Naive thymus-derived CD4-positive, alpha-beta T cell (primary cell): Measurements from ENCODE around the gene APMAP. TPM values are rescaled to one million over a fixed set of nuclear protein-coding genes. Genes with fewer than 3 reads are reported as not detected.
A peak's percentile ranks its signal among the peaks of the same experiment; 100 is the strongest.

Experiments used
- ATAC-seq: fragments of 150-1000 bp; cut with Tn5 transposase; 2 replicates; pipeline ENCODE4 v1.10.0; 2021; ENCODE audit warnings: mild to moderate bottlenecking, moderate library complexity
- CTCF ChIA-PET: fragments of 350-600 bp; sonication (Branson Sonifier 250); formaldehyde crosslinking; loops from one replicate; lab custom pipeline; 2021; ENCODE audit warnings: antibody characterized with exemption; lab: Charles Lee
- POLR2A ChIA-PET: fragments of 350-600 bp; sonication (Branson Sonifier 250); formaldehyde crosslinking; loops from one replicate; lab custom pipeline; 2021; ENCODE audit warnings: antibody characterized with exemption, inconsistent platforms; lab: Charles Lee
- DNase-seq, 9 donors: peaks; one replicate each; pipeline versions ENCODE4 v3.0.0 to v3.0.0-alpha.2; 2020 to 2022; ENCODE audit warnings: mixed read lengths in 1 of 9
- H3K27ac ChIP-seq: one replicate; pipeline ENCODE4 v1.7.0; 2013; ENCODE audit warnings: mild to moderate bottlenecking, low read depth, low read length, moderate library complexity
- H3K27me3 ChIP-seq, 2 donors: one replicate each; pipeline ENCODE4 v1.7.0; 2013; ENCODE audit warnings: low read length in 2 of 2, mild to moderate bottlenecking in 2 of 2, moderate library complexity in 2 of 2; ENCODE audit not compliant: control insufficient read depth in 2 of 2, insufficient read depth in 2 of 2
- H3K36me3 ChIP-seq, 3 experiments: 1 replicate in 2 of 3; 2 replicates in 1 of 3; pipeline ENCODE4 v1.7.0; 2013; ENCODE audit warnings: low read length in 3 of 3, mild to moderate bottlenecking in 3 of 3, moderate library complexity in 1 of 3; ENCODE audit not compliant: insufficient read depth in 3 of 3, control insufficient read depth in 2 of 3
- H3K4me1 ChIP-seq, 2 donors: one replicate each; pipeline ENCODE4 v1.7.0; 2013; ENCODE audit warnings: low read length in 2 of 2, mild to moderate bottlenecking in 2 of 2, moderate library complexity in 1 of 2; ENCODE audit not compliant: control insufficient read depth in 2 of 2, insufficient read depth in 2 of 2
- H3K4me3 ChIP-seq: 2 replicates; pipeline ENCODE4 v1.7.0; 2013; ENCODE audit warnings: mild to moderate bottlenecking, low read length
- H3K9me3 ChIP-seq, 3 experiments: 1 replicate in 2 of 3; 2 replicates in 1 of 3; pipeline ENCODE4 v1.7.0; 2013; ENCODE audit warnings: low read length in 3 of 3; ENCODE audit not compliant: control insufficient read depth in 2 of 3
- H3K27ac Mint-ChIP-seq, 9 donors: one replicate each; pipeline ENCODE4 v1.8.0; 2020 to 2022; ENCODE audit warnings: mixed read lengths in 9 of 9, mild to moderate bottlenecking in 8 of 9, moderate library complexity in 5 of 9, inconsistent platforms in 2 of 9
- H3K27me3 Mint-ChIP-seq, 5 donors: one replicate each; pipeline ENCODE4 v1.8.0; 2021 to 2022; ENCODE audit warnings: mixed read lengths in 5 of 5, mild to moderate bottlenecking in 1 of 5
- H3K36me3 Mint-ChIP-seq, 5 donors: one replicate each; pipeline ENCODE4 v1.8.0; 2020 to 2022; ENCODE audit warnings: mixed read lengths in 5 of 5, mild to moderate bottlenecking in 3 of 5, inconsistent platforms in 1 of 5
- H3K4me1 Mint-ChIP-seq, 7 donors: one replicate each; pipeline ENCODE4 v1.8.0; 2020 to 2022; ENCODE audit warnings: mixed read lengths in 7 of 7, mild to moderate bottlenecking in 3 of 7, inconsistent platforms in 1 of 7
- H3K4me3 Mint-ChIP-seq, 10 donors: one replicate each; pipeline ENCODE4 v1.8.0; 2020 to 2022; ENCODE audit warnings: mild to moderate bottlenecking in 10 of 10, mixed read lengths in 10 of 10, moderate library complexity in 6 of 10, inconsistent platforms in 2 of 10
- H3K9me3 Mint-ChIP-seq, 11 donors: one replicate each; pipeline ENCODE4 v1.8.0; 2020 to 2022; ENCODE audit warnings: mixed read lengths in 11 of 11, mild to moderate bottlenecking in 4 of 11, inconsistent platforms in 1 of 11, moderate library complexity in 1 of 11
- intact Hi-C, 2 donors: fragments of 100-400 bp; cut with micrococcal nuclease; formaldehyde crosslinking; loops; one replicate each; pipeline ENCODE4 v1.15.1; 2023
- polyA plus RNA-seq, 2 donors: library from polyadenylated mRNA; unstranded; fragments of 300-500 nt; fragmentation: Illumina TruSeq; gene quantifications; one replicate each; pipeline ENCODE4 v1.2.3, GENCODE V29; 2021
- total RNA-seq, 6 experiments: library from RNA in 5 of 6; stranded (reverse) in 5 of 6; gene quantifications; 1 replicate in 5 of 6; 2 replicates in 1 of 6; pipeline ENCODE4 v1.2.3 and lab custom pipeline; 2021 to 2026

APMAP gene
- total and polyA plus RNA-seq, 7 experiments from 2014 or later, result 28.2 to 74.6 (median 41.4) TPM

DNA sequence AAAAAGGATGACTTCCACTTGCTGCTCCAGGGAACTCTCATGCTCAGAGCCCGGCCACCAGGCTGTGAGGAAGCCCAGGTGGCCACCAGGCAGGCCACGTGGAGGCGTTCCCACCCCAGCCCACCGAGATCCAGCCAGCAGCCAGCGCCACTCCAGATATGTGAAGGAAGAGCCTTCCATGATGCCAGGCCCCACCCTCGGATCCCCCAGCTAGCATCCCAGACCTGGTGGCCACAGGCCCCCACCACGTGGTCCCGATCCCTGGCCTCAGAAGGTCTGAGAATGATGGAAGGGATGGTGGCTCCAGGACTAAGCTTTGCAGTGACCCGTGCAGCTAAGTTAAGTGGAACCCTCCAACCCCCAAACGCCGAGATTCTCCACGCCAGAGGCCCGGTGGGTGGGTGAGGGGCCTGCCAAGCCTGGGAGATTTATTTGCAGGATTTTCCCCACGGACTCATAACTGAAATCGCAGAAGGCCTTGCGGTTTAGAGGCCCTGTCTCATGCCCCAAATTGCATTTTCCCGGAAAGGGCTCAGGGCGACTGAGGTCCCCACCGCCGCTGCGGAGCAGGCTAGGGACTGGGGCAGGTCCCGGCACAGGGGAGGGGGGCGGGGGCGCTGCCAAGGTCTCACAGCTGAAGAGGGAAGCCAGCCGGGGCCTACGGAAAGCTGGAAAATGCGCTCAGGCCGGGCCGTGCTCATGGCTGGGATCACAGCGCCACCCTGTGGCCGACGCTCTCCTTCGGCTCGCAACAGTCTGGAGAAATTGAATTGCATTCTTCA lies 74.6 kb downstream of the APMAP start:
- no peak overlapping the region for H3K4me3 Mint-ChIP-seq
- H3K9me3 Mint-ChIP-seq, result peaks cover 0 to 10% (median 3%) of the 10 kb centered on the region in 11 donors
- Histone ChIP-seq H3K27me3 (no peaks in the 10 kb centered on the region), H3K4me1 (peaks cover 0 to 4% of the 10 kb centered on the region in 2 donors), H3K36me3 (no peaks in the 10 kb centered on the region), H3K9me3 (no peaks in the 10 kb centered on the region), H3K27ac (no peak overlapping the region), H3K4me3 (no peak overlapping the region)
- ChIA-PET POLR2A (no interaction called here), CTCF (interaction anchor here (0.6 to 2.8 kb wide), 3 partner anchors 392 to 980 kb away, joined by 3 to 12 read pairs (median 3); no protein-coding TSS in a partner anchor)
- intact Hi-C loops, result loop anchor here (1.0 to 10.0 kb wide), 7 partner anchors 183 to 1251 kb away; no protein-coding TSS in a partner anchor
- DNase-seq (peak in 7 of 9 donors; percentile 18 to 62 (median 26)), ATAC-seq (peak; percentile 79)
- H3K27ac Mint-ChIP-seq, result peak overlapping the region in 2 of 9 donors; percentile 5 to 51
- H3K27me3 Mint-ChIP-seq, result peaks cover 0 to 16% (median 8%) of the 10 kb centered on the region in 5 donors
- peaks cover 0 to 7% (median 4%) of the 10 kb centered on the region in 5 donors for H3K36me3 Mint-ChIP-seq
- H3K4me1 Mint-ChIP-seq, result peaks cover 0 to 9% (median 4%) of the 10 kb centered on the region in 7 donors

DNA sequence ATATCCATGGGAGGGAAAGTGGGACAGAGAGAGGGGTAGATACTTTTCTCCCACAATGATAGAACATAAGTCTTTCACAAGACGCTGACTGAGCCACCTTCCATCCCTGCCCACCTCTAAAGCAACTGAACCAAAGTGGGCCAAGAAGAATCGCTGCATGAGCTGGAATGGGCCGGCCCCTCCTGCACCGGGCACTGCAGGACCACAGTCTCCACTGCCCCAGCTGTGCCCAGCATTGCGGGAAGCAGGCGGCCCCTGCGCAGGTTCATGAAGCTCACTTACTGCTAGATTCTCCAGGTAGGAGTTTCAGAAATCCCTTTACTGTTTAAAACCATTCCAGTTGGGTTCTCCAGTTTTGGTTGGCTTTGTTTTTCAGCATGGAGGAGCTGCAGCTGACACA lies 75.5 kb downstream of the APMAP start:
- POLR2A ChIA-PET, result no interaction called here
- ATAC-seq, result no peak
- CTCF ChIA-PET, result interaction anchor here (2.8 kb wide), 1 partner anchor 979 kb away, joined by 12 read pairs; no protein-coding TSS in a partner anchor
- peaks cover 0 to 10% (median 3%) of the 10 kb centered on the region in 11 donors for H3K9me3 Mint-ChIP-seq
- H3K27ac Mint-ChIP-seq, result no peak overlapping the region
- Histone ChIP-seq H3K36me3 (no peaks in the 10 kb centered on the region), H3K4me3 (no peak overlapping the region), H3K4me1 (peaks cover 0 to 4% of the 10 kb centered on the region in 2 donors), H3K9me3 (no peaks in the 10 kb centered on the region), H3K27ac (no peak overlapping the region), H3K27me3 (no peaks in the 10 kb centered on the region)
- intact Hi-C loops, result loop anchor here (5.0 to 10.0 kb wide), 3 partner anchors 182 to 1250 kb away; no protein-coding TSS in a partner anchor
- peaks cover 0 to 16% (median 8%) of the 10 kb centered on the region in 5 donors for H3K27me3 Mint-ChIP-seq
- H3K4me3 Mint-ChIP-seq, result no peak overlapping the region
- peaks cover 0 to 6% (median 4%) of the 10 kb centered on the region in 5 donors for H3K36me3 Mint-ChIP-seq
- peaks cover 0 to 9% (median 4%) of the 10 kb centered on the region in 7 donors for H3K4me1 Mint-ChIP-seq
- no peak for DNase-seq

DNA sequence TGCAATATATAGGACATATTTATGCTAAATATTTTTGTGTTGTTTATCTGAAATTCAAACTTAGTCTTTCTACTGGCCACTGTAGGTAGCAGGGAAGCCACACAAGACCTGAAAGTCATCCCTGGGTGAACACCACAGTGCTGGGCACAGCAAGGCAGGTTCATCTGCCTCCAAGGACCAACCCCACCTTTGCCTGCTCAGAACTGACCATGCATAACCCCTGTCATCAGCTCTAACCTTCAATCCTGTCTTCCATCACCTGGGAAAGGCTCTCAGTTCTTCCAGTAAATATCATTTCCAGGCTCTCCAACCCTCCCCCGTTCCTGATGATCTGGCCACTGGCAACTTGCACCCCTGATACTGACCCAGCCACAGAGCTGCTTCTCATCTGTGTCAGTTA lies 76.1 kb downstream of the APMAP start:
- CTCF ChIA-PET, result interaction anchor here (2.8 kb wide), 1 partner anchor 978 kb away, joined by 12 read pairs; no protein-coding TSS in a partner anchor
- POLR2A ChIA-PET, result no interaction called here
- H3K9me3 ChIP-seq, result no peaks in the 10 kb centered on the region
- H3K4me3 Mint-ChIP-seq, result no peak overlapping the region
- intact Hi-C loops, result loop anchor here (5.0 to 10.0 kb wide), 3 partner anchors 182 to 1249 kb away; no protein-coding TSS in a partner anchor
- no peak overlapping the region for H3K4me3 ChIP-seq
- peaks cover 0 to 3% (median 2%) of the 10 kb centered on the region in 5 donors for H3K36me3 Mint-ChIP-seq
- peaks cover 0 to 6% (median 1%) of the 10 kb centered on the region in 11 donors for H3K9me3 Mint-ChIP-seq
- H3K4me1 ChIP-seq, result peaks cover 0 to 4% of the 10 kb centered on the region in 2 donors
- peaks cover 0 to 14% (median 8%) of the 10 kb centered on the region in 5 donors for H3K27me3 Mint-ChIP-seq
- H3K36me3 ChIP-seq, result no peaks in the 10 kb centered on the region
- H3K4me1 Mint-ChIP-seq, result peaks cover 0 to 9% (median 4%) of the 10 kb centered on the region in 7 donors
- DNase-seq (no peak), ATAC-seq (no peak)
- H3K27ac Mint-ChIP-seq, result no peak overlapping the region
- H3K27me3 ChIP-seq, result no peaks in the 10 kb centered on the region
- H3K27ac ChIP-seq, result no peak overlapping the region

DNA sequence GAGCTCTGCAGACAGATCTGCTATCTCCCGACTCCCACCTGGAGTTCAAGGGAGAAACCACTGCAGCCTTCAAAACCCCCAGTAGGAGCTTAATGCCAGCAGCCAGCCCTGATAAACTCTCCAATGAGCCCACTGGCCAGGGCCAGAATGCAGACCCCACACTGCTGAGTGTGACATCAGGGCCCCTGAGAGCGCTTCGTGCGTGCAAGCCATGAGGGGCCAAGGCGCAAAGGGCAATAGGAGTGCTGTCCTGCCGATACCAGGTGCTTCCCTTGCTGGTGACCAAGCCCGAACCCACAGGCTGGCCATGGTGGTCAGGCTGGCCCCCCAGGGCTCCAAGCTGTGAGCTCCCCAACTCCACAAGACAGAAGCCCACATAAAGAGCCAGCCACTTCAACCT lies 76.7 kb downstream of the APMAP start:
- intact Hi-C loops, result loop anchor here (5.0 to 10.0 kb wide), 3 partner anchors 181 to 1249 kb away; no protein-coding TSS in a partner anchor
- no peak overlapping the region for H3K27ac ChIP-seq
- POLR2A ChIA-PET, result no interaction called here

DNA sequence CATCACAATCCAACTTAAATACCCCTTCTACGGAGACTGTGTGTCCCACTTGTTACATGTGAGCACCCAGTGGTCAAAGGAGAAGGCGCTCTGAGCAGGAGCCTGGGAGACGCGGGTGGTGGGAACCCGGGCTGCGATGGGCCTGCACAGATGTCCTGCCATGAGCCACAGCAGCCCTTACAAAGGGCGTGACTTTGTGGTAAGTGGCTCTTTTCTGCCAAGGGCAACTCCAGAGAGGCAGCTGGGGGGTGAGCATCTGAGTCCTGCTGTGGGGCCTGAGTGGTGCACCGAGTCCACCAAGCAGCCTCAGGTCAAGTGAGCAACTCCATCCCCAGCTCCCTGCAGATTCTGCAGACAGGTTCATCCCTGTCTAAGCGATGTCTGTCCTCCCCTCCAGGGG lies 77.1 kb downstream of the APMAP start:
- Histone ChIP-seq H3K4me3 (no peak overlapping the region), H3K9me3 (no peaks in the 10 kb centered on the region), H3K27me3 (no peaks in the 10 kb centered on the region), H3K27ac (no peak overlapping the region), H3K4me1 (peaks cover 0 to 4% of the 10 kb centered on the region in 2 donors), H3K36me3 (no peaks in the 10 kb centered on the region)
- intact Hi-C loops, result loop anchor here (5.0 to 10.0 kb wide), 3 partner anchors 181 to 1248 kb away; no protein-coding TSS in a partner anchor
- no peak overlapping the region for H3K27ac Mint-ChIP-seq
- ATAC-seq, result no peak
- H3K4me1 Mint-ChIP-seq, result peaks cover 0 to 9% (median 4%) of the 10 kb centered on the region in 7 donors
- peaks cover 0 to 11% (median 4%) of the 10 kb centered on the region in 5 donors for H3K27me3 Mint-ChIP-seq
- no peak for DNase-seq
- ChIA-PET POLR2A (no interaction called here), CTCF (no interaction called here)
- no peaks in the 10 kb centered on the region for H3K9me3 Mint-ChIP-seq
- H3K36me3 Mint-ChIP-seq, result no peaks in the 10 kb centered on the region
- H3K4me3 Mint-ChIP-seq, result no peak overlapping the region

More for the DNA sequence above, 76.7 kb downstream of the APMAP start:
- no peaks in the 10 kb centered on the region for H3K36me3 Mint-ChIP-seq
- peaks cover 0 to 11% (median 5%) of the 10 kb centered on the region in 5 donors for H3K27me3 Mint-ChIP-seq
- H3K4me1 Mint-ChIP-seq, result peaks cover 0 to 9% (median 4%) of the 10 kb centered on the region in 7 donors
- no peaks in the 10 kb centered on the region for H3K27me3 ChIP-seq
- DNase-seq (no peak), ATAC-seq (no peak)
- H3K36me3 ChIP-seq, result no peaks in the 10 kb centered on the region
- H3K9me3 Mint-ChIP-seq, result peaks cover 0 to 1% (median 0%) of the 10 kb centered on the region in 11 donors
- H3K9me3 ChIP-seq, result no peaks in the 10 kb centered on the region
- CTCF ChIA-PET, result interaction anchor here (2.8 kb wide), 1 partner anchor 978 kb away, joined by 12 read pairs; no protein-coding TSS in a partner anchor
- no peak overlapping the region for H3K4me3 Mint-ChIP-seq
- H3K27ac Mint-ChIP-seq, result no peak overlapping the region
- peaks cover 0 to 4% of the 10 kb centered on the region in 2 donors for H3K4me1 ChIP-seq
- H3K4me3 ChIP-seq, result no peak overlapping the region

DNA sequence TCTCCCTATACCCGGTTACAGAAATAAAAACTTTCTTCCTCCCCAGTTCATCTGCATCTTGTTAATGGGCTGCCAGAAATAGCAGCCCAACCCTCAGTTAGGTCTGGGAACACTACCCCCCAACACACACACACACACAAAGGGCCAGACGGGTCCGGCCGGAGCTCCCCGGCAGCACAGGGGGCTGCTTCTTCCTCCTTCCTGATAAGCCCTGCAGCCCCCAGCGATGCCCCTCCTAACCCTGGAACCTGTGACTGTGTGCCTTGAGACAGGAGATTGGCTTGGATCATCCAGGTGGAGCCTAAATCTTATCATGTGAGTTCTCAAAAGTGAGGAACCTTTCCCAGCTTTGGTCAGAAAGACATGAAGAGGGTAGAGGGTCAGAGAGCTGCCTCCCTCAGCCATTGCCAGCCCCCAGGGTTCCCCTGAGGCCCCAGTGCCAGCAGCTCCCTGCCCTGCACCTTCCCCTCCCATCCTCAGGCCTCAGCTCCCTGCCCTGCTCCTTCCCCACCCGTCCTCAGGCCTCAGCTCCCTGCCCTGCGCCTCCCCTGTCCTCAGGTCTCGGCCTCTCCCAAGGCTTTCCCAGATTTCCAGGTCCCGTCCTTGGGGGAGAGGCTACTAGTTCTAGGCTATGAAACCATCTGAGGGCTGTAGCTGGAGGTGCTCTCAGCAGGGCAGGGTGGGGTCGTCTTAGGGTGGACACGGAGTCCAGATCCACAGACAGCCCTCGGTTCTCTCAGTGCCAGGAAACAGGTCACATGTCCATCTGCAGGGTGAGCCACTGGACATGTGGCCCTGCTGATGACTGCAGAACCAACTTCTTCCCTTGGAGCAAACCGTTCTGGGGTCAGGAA lies 77.9 kb downstream of the APMAP start:
- Histone ChIP-seq H3K27ac (no peak overlapping the region), H3K4me3 (no peak overlapping the region), H3K4me1 (peaks cover 0 to 4% of the 10 kb centered on the region in 2 donors), H3K9me3 (no peaks in the 10 kb centered on the region), H3K36me3 (no peaks in the 10 kb centered on the region), H3K27me3 (no peaks in the 10 kb centered on the region)
- H3K27ac Mint-ChIP-seq, result no peak overlapping the region
- peaks cover 0 to 9% (median 1%) of the 10 kb centered on the region in 5 donors for H3K27me3 Mint-ChIP-seq
- H3K4me3 Mint-ChIP-seq, result peak overlapping the region in 1 of 10 donors; percentile 38
- H3K36me3 Mint-ChIP-seq, result no peaks in the 10 kb centered on the region
- H3K9me3 Mint-ChIP-seq, result peaks cover 0 to 5% (median 0%) of the 10 kb centered on the region in 11 donors
- intact Hi-C loops, result loop anchor here (5.0 to 10.0 kb wide), 3 partner anchors 180 to 1247 kb away; no protein-coding TSS in a partner anchor
- ChIA-PET POLR2A (no interaction called here), CTCF (no interaction called here)
- peaks cover 0 to 7% (median 4%) of the 10 kb centered on the region in 7 donors for H3K4me1 Mint-ChIP-seq
- DNase-seq (no peak), ATAC-seq (no peak)
